ENCODE data around the gene RPP40. TPM values are rescaled to one million over a fixed set of nuclear protein-coding genes. Genes with fewer than 3 reads are reported as not detected.

RPP40 gene
- 10 to 100 TPM; 12.3 to 24.9 (median 16.1) TPM for total RNA-seq

DNA sequence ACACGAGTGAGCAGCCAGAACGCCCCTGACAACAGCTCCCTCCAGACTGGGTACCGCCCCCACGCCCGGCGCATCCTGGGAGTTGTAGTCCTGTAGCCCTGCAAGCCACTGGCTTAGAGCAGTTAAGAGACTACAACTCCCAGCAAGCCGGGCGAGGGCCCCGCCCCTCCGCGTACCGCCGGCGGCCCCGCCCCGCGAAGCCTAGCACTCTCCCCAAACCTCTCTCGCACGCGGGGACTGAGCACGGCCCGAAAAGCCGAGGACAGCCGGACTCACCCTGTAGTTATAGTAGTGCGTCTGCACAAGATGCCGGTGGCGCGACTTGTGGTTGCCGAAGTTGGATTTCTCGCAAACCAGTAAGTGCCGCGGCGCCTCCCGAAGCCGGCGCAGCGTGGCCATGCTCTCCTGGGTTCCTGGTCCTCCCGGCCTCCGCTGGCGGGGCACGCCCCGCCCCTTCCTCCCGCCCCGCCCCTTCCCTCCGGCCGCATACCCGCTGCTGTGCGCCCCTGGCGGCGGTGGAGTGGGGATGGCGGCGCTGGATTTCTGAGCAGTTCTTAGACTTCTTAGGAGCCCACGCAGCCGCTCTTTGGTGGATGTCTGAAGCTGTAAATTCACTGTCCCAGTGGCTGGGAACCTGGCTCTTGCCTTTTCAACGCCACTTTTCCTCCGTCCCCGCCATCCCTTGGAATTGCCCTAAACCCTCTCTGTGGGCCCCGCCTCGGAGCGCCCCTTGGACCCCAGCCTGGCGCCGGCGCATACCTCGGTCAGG, at the start of gene RPP40:
RPP40 (minus strand) TSS at position 434 of the 769 bp plus-strand sequence; CDS start at position 399, 35 bp downstream.
- H3K4me3 ChIP-seq, result peak within 1 kb of the TSS; percentile 58 to 71 (median 66)
- H3K27me3 ChIP-seq, result no peaks in the 10 kb centered on the region
- intact Hi-C loops (cut with DNase I), result no loop called here
- H3K4me1 ChIP-seq, result peaks cover 0 to 17% (median 5%) of the 10 kb centered on the region in 3 donors
- 0% methylated on average over 6 to 21 of the region's 64 CpGs for WGBS, 2 donors
- TF ChIP-seq CTCF (IDR thresholded peaks at IDR 0.05) (peak; percentile 66 to 90 (median 86)), POLR2A (IDR thresholded peaks at IDR 0.05) (peak in 1 of 4 donors; percentile 53)
- H3K9me3 ChIP-seq, result no peaks in the 10 kb centered on the region
- peaks cover 0 to 30% (median 0%) of the 10 kb centered on the region in 3 donors for H3K36me3 ChIP-seq
- peak within 1 kb of the TSS; percentile 84 to 95 (median 93) for H3K27ac ChIP-seq
- DNase-seq, result peak; percentile 77

- TF ChIP-seq CTCF (IDR thresholded peaks at IDR 0.05), result no peak
- TF ChIP-seq POLR2A (IDR thresholded peaks at IDR 0.05), result no peak
- intact Hi-C loops (cut with DNase I), result no loop called here
- H3K36me3 ChIP-seq, result no peaks in the 10 kb centered on the region
- H3K27me3 ChIP-seq, result no peaks in the 10 kb centered on the region
- H3K4me1 ChIP-seq, result no peaks in the 10 kb centered on the region
- H3K4me3 ChIP-seq, result no peak overlapping the region
- H3K27ac ChIP-seq, result no peak overlapping the region
- DNase-seq, result no peak
- H3K9me3 ChIP-seq, result peaks cover 0 to 17% (median 14%) of the 10 kb centered on the region in 3 donors
These were observed 49.2 kb upstream of the RPP40 start for GRCh38 chr6:5053038-5053437.

- Histone ChIP-seq H3K4me1 (no peaks in the 10 kb centered on the region), H3K36me3 (no peaks in the 10 kb centered on the region), H3K27me3 (no peaks in the 10 kb centered on the region), H3K4me3 (no peak overlapping the region), H3K9me3 (peaks cover 0 to 17% (median 14%) of the 10 kb centered on the region in 3 donors), H3K27ac (no peak overlapping the region)
- DNase-seq, result no peak
- TF ChIP-seq POLR2A (IDR thresholded peaks at IDR 0.05) (no peak), CTCF (IDR thresholded peaks at IDR 0.05) (no peak)
- intact Hi-C loops (cut with DNase I), result no loop called here
- 46 to 65% methylated on average over 1 of the region's 1 CpG for WGBS, 2 donors
These were observed 47.6 kb upstream of the RPP40 start for GRCh38 chr6:5051394-5051793.

DNA sequence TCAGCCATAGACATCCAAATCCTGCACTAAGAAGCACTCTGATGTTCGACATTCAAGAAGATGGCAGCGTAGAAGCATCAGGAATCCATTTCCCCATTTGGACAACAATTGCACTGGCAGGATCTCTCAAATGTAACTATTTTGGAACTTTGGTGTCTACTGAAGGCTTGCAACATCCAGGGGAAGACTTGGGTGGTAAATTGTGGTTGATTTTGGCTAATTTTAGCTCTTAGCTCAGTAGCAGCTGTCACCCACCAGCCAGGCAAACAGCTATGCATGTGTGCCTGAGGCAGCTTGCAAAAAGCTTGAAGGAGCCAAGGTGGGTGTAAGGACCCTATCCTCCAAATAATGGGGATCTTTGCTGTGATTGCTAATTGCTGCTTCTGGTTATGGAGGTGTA, 46.2 kb upstream of the RPP40 start:
- TF ChIP-seq POLR2A (IDR thresholded peaks at IDR 0.05) (no peak), CTCF (IDR thresholded peaks at IDR 0.05) (no peak)
- 83% methylated on average over 2 of the region's 2 CpGs for WGBS, 2 donors
- H3K36me3 ChIP-seq, result no peaks in the 10 kb centered on the region
- no peaks in the 10 kb centered on the region for H3K4me1 ChIP-seq
- H3K27me3 ChIP-seq, result no peaks in the 10 kb centered on the region
- no peak overlapping the region for H3K4me3 ChIP-seq
- intact Hi-C loops (cut with DNase I), result no loop called here
- DNase-seq, result no peak
- H3K9me3 ChIP-seq, result peaks cover 0 to 17% (median 14%) of the 10 kb centered on the region in 3 donors
- no peak overlapping the region for H3K27ac ChIP-seq

GRCh38 chr6:5046430-5046829, 42.6 kb upstream of the RPP40 start:
- Histone ChIP-seq H3K36me3 (no peaks in the 10 kb centered on the region), H3K4me1 (no peaks in the 10 kb centered on the region), H3K27me3 (no peaks in the 10 kb centered on the region), H3K27ac (no peak overlapping the region), H3K4me3 (no peak overlapping the region), H3K9me3 (peaks cover 0 to 12% (median 7%) of the 10 kb centered on the region in 3 donors)
- no peak for DNase-seq
- TF ChIP-seq CTCF (IDR thresholded peaks at IDR 0.05) (no peak), POLR2A (IDR thresholded peaks at IDR 0.05) (no peak)
- 96% methylated on average over 9 of the region's 9 CpGs for WGBS, 2 donors
- intact Hi-C loops (cut with DNase I), result no loop called here

All from esophagus squamous epithelium (tissue), 5 donors.